Endodermal cell (in vitro differentiated cells): ENCODE results near the gene TSPAN16. TPM values are rescaled to one million over a fixed set of nuclear protein-coding genes. Genes with fewer than 3 reads are reported as not detected.
"Not testable (repeated sequence)": the region's sequence is repeated elsewhere in the genome, so short reads cannot be mapped to it uniquely, and the experiment has no call there.

Source experiments
- DNase-seq: peaks from one replicate; pipeline ENCODE4 v3.0.0-alpha.2; 2017
- H3K27ac ChIP-seq: 2 replicates; pipeline ENCODE4 v1.5.1; 2013; ENCODE audit warnings: mild to moderate bottlenecking, low read depth, low read length, moderate library complexity
- H3K27me3 ChIP-seq: 2 replicates; pipeline ENCODE4 v1.6.1; 2013; ENCODE audit warnings: mild to moderate bottlenecking, low read length, moderate library complexity; ENCODE audit not compliant: insufficient read depth, control insufficient read depth, poor library complexity, severe bottlenecking
- H3K36me3 ChIP-seq: 2 replicates; pipeline ENCODE4 v1.7.0; 2013; ENCODE audit warnings: mild to moderate bottlenecking, low read length, moderate library complexity; ENCODE audit not compliant: control insufficient read depth, insufficient read depth
- H3K4me1 ChIP-seq: one replicate; pipeline ENCODE4 v1.7.0; 2013; ENCODE audit warnings: low read length; ENCODE audit not compliant: control insufficient read depth, insufficient read depth
- H3K4me3 ChIP-seq: 2 replicates; pipeline ENCODE4 v1.5.1; 2013; ENCODE audit warnings: mild to moderate bottlenecking, low read length, moderate library complexity
- H3K9ac ChIP-seq: 2 replicates; pipeline ENCODE4 v1.6.1; 2013; ENCODE audit warnings: mild to moderate bottlenecking, low read length, moderate library complexity; ENCODE audit not compliant: poor library complexity, severe bottlenecking; ENCODE audit errors: extremely low read depth
- H3K9me3 ChIP-seq: 2 replicates; pipeline ENCODE4 v1.6.1; 2013; ENCODE audit warnings: mild to moderate bottlenecking, low read length, moderate library complexity; ENCODE audit not compliant: control insufficient read depth
- H3K27ac Mint-ChIP-seq: 2 replicates; pipeline ENCODE4 v1.8.0; 2020; ENCODE audit warnings: mixed read lengths
- H3K27me3 Mint-ChIP-seq: 2 replicates; pipeline ENCODE4 v1.8.0; 2021; ENCODE audit warnings: mild to moderate bottlenecking, mixed read lengths; ENCODE audit not compliant: insufficient read depth
- H3K36me3 Mint-ChIP-seq: 2 replicates; pipeline ENCODE4 v1.8.0; 2020; ENCODE audit warnings: low read depth, mixed read lengths
- H3K4me1 Mint-ChIP-seq: 2 replicates; pipeline ENCODE4 v1.8.0; 2020; ENCODE audit warnings: mixed read lengths
- H3K4me3 Mint-ChIP-seq: 2 replicates; pipeline ENCODE4 v1.8.0; 2020; ENCODE audit warnings: mild to moderate bottlenecking, moderate library complexity, mixed read lengths
- H3K9me3 Mint-ChIP-seq: 2 replicates; pipeline ENCODE4 v1.8.0; 2020; ENCODE audit warnings: mild to moderate bottlenecking, mixed read lengths
- CTCF ChIP-seq: fragments of 200-600 bp; sonication (generic); conservative IDR thresholded peaks from 2 replicates; pipeline ENCODE4 v1.5.0; 2021; ENCODE audit warnings: antibody characterized with exemption, mild to moderate bottlenecking
- WGBS, 2 experiments: methylation state at CpG; one replicate each; pipeline versions ENCODE4 v1.1.5 to v1.1.7; 2013; ENCODE audit warnings: missing lambda C conversion rate in 2 of 2, mixed read lengths in 1 of 2; ENCODE audit not compliant: insufficient coverage in 1 of 2, insufficient read length in 1 of 2; 5-methylcytosine and 5-hydroxymethylcytosine counted together
- total RNA-seq, 2 donors: library from RNA; stranded (reverse); fragmentation: NEBNext Ultra II Directional in 1 of 2; extraction: Animal tissue kit (Norgen Biotek cat#: 25700) in 1 of 2; gene quantifications; 2 replicates in 1 of 2; 3 replicates in 1 of 2; pipeline ENCODE4 v1.2.1, GENCODE V29; 2021

The TSPAN16 gene
- total RNA-seq, 2 donors from 2014 or later, result not detected

- Mint-ChIP-seq H3K27ac (no peak overlapping the region), H3K4me1 (no peaks in the 10 kb centered on the region), H3K4me3 (no peak overlapping the region), H3K9me3 (peaks cover 2% of the 10 kb centered on the region), H3K27me3 (peaks cover 11% of the 10 kb centered on the region), H3K36me3 (no peaks in the 10 kb centered on the region)
- H3K27me3 ChIP-seq, result no peaks in the 10 kb centered on the region
- H3K9ac ChIP-seq, result no peak overlapping the region
- no peaks in the 10 kb centered on the region for H3K4me1 ChIP-seq
- TF ChIP-seq CTCF, result no peak
- WGBS, 2 experiments, result 94 to 95% methylated on average over 7 to 9 of the region's 9 CpGs
- H3K9me3 ChIP-seq, result no peaks in the 10 kb centered on the region
- no peaks in the 10 kb centered on the region for H3K36me3 ChIP-seq
- no peak for DNase-seq
- H3K27ac ChIP-seq, result no peak overlapping the region
- H3K4me3 ChIP-seq, result no peak overlapping the region
Observed at GRCh38 chr19:11306337-11306736, 10.4 kb downstream of the TSPAN16 start.

DNA sequence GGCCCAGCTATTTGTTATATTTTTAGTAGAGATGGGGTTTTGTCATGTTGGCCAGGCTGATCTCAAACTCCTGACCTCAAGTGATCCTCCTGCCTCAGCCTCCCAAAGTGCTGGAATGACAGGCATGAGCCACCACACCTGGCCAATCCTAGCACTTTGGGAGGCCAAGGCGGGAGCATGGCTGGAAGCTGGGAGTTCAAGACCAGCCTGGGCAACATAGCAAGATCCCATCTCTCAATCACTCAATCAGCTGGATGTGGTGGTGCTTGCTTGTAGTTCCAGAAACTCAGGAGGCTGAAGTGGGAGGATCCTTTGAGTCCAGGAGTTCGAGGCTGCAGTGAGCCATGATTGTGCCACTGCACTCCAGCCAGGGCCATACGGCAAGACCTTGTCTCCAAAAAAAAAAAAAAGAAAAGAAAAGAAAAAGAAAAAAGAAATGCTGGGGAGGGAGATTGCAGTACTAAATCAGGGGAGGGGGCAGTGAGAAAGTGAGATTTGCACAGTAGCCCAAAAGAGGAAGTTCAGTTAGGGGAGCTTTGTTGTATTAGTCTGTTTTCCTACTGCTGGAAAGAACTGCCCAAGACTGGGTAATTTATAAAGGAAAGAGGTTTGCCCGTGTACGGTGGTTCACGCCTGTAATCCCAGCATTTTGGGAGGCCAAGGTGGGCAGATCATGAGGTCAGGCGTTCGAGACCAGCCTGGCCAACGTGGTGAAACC is 24.5 kb downstream of the TSPAN16 start:
- not testable (repeated sequence) for DNase-seq, H3K4me3 Mint-ChIP-seq, H3K36me3 ChIP-seq, H3K27ac Mint-ChIP-seq, H3K9ac ChIP-seq, H3K4me1 ChIP-seq, H3K27me3 ChIP-seq, H3K27me3 Mint-ChIP-seq, H3K9me3 ChIP-seq, H3K27ac ChIP-seq
- peak overlapping the region; percentile 56 for H3K4me3 ChIP-seq
- Mint-ChIP-seq H3K36me3 (peaks cover 11% of the 10 kb centered on the region), H3K9me3 (peaks cover 16% of the 10 kb centered on the region), H3K4me1 (peaks cover 15% of the 10 kb centered on the region)
- 91 to 100% methylated on average over 7 to 9 of the region's 9 CpGs for WGBS, 2 experiments

DNA sequence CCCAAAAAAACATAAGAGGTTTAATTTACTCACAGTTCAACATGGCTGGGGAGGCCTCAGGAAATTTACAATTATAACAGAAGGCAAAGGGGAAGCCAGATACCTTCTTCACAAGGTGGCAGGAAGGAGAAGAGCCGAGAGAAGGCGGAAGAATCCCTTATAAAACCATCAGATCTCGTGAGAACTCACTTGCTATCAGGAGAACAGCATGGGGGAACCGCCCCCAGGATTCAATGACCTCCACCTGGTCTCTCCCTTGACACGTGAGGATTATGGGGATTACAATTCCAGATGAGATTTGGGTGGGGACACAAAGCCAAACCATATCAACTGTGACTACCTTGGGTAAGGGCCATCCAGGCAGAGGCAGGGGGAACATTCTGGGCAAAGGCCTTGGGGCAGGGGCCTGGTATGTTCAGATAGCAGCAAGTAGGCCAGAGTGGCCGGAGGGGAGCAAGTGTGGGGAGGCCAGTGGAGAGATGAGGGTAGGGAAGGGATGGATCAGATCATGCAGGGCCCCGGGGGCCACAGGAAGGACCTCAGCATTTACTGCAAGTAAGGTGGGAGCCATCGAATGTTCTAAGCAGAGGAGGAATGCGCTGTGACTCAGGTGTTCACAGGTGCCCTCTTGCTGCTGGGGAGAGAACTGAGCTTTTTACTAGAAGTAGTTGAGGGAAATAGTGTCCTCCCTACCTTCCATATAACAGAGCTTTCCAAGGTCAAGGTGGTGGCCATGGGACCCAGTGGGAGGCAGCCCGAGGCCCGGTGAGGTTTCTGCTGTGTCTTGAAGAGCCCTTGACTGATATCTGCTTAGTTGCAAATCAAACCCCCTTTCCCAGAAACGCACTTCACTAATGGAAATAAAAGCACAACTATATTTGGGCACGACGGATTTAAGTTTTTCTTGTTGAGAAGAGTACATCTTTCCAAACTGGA is 25.5 kb downstream of the TSPAN16 start:
- no peak overlapping the region for H3K4me3 Mint-ChIP-seq
- H3K27me3 Mint-ChIP-seq, result peaks cover 2% of the 10 kb centered on the region

More for the DNA sequence above, 25.5 kb downstream of the TSPAN16 start:
- DNase-seq, result peak; percentile 59
- no peak overlapping the region for H3K27ac ChIP-seq
- peak overlapping the region; percentile 56 for H3K4me3 ChIP-seq
- peaks cover 7% of the 10 kb centered on the region for H3K4me1 ChIP-seq
- H3K4me1 Mint-ChIP-seq, result peaks cover 15% of the 10 kb centered on the region
- 89 to 94% methylated on average over 6 to 14 of the region's 14 CpGs for WGBS, 2 experiments
- H3K27me3 ChIP-seq, result no peaks in the 10 kb centered on the region
- no peaks in the 10 kb centered on the region for H3K36me3 ChIP-seq
- H3K9me3 Mint-ChIP-seq, result peaks cover 16% of the 10 kb centered on the region
- H3K9ac ChIP-seq, result no peak overlapping the region
- TF ChIP-seq CTCF, result peak; percentile 55
- peaks cover 11% of the 10 kb centered on the region for H3K36me3 Mint-ChIP-seq
- no peaks in the 10 kb centered on the region for H3K9me3 ChIP-seq
- H3K27ac Mint-ChIP-seq, result peak overlapping the region; percentile 69
